ENCODE results near the gene ROS1.
"Not testable (repeated sequence)": the region's sequence is repeated elsewhere in the genome, so short reads cannot be mapped to it uniquely, and the experiment has no call there.

DNA sequence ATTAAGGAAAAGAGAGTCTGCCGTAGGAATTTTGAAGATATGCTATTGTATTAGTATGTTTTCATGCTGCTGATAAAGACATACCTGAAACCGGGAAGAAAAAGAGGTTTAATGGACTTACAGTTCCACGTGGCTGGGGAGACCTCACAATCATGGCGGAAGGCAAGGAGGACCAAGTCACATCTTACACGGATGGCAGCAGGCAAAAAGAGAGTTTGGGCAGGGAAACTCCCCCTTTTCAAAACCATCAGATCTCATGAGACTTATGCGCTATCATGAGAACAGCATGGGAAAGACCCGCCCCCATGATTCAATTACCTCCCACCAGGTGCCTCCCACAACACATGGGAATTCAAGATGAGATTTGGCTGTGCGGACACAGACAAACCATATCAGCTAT lies 16.6 kb upstream of the ROS1 start:
- not testable (repeated sequence) for TF ChIP-seq POLR2A (IDR thresholded peaks at IDR 0.05)
- TF ChIP-seq, protein P1, sequence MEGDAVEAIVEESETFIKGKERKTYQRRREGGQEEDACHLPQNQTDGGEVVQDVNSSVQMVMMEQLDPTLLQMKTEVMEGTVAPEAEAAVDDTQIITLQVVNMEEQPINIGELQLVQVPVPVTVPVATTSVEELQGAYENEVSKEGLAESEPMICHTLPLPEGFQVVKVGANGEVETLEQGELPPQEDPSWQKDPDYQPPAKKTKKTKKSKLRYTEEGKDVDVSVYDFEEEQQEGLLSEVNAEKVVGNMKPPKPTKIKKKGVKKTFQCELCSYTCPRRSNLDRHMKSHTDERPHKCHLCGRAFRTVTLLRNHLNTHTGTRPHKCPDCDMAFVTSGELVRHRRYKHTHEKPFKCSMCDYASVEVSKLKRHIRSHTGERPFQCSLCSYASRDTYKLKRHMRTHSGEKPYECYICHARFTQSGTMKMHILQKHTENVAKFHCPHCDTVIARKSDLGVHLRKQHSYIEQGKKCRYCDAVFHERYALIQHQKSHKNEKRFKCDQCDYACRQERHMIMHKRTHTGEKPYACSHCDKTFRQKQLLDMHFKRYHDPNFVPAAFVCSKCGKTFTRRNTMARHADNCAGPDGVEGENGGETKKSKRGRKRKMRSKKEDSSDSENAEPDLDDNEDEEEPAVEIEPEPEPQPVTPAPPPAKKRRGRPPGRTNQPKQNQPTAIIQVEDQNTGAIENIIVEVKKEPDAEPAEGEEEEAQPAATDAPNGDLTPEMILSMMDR (IDR thresholded peaks at IDR 0.05), result not testable (repeated sequence)

Data from right lobe of liver (tissue), 4 donors.